ENCODE measurements around the gene ALDH1L1. TPM values are rescaled to one million over a fixed set of nuclear protein-coding genes. Genes with fewer than 3 reads are reported as not detected.
A peak's percentile ranks its signal among the peaks of the same experiment; 100 is the strongest.

ALDH1L1 gene
- total RNA-seq, 1 donor from 2014 or later: not detected

GRCh38 chr3:126056681-126057500, 123.5 kb downstream of the ALDH1L1 start:
- peak; percentile 40 to 62 for DNase-seq (ENCODE audit: low read depth in 2 of 2)

DNA sequence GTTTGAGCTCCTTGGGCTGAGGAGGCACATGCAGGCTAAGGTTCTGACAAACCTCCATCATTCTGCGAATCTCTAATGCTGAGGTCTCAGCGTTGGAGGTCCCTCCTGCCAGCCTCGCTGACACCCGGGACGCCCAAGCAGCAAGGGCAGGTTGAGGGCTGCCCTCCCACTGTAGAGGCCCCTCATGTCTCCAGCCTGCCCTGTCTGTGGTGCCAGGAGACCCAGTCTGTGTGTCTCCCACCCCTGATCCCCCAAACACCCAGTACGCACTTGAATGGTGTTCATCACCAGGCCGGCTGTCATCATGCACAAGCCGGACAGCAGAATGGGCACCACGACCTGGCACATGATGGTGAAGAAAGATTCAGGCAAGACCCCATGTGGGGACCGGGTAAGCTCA, 124.3 kb downstream of the ALDH1L1 start:
- no peak for DNase-seq (ENCODE audit: low read depth in 2 of 2)

DNA sequence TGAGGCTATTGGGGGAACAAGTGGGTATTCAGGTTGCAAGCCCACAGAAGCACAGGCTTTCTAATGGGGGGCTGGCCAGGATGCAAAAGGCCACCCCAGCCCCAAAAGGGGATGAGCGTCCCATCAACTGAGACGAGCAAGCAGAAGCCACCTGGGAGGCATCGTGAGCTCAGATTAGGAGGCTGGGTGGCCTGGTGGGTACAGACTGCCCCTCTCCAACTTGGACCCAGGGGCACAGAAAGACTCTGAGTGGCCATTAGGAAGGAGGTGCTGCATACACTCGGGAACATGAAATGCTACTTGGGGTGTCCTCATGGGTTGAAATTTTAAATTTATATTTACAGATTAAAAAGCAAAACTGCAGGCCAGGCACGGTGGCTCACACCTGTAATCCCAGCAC, 125.5 kb downstream of the ALDH1L1 start:
- DNase-seq (ENCODE audit: low read depth in 2 of 2): no peak

- no peak for DNase-seq (ENCODE audit: low read depth in 2 of 2)
Measured at GRCh38 chr3:126053949-126054569, 126.3 kb downstream of the ALDH1L1 start.

Other genes with a start within 250 kb of the ALDH1L1 start
- not detected in 2 replicates for gene ROPN1B, start 211.4 kb downstream of the ALDH1L1 start, total RNA-seq
- gene SLC41A3, start 96.5 kb downstream of the ALDH1L1 start, total RNA-seq: 56.0 and 211 TPM in 2 replicates
- gene KLF15, start 176.8 kb upstream of the ALDH1L1 start, total RNA-seq: 1.7 and 5.8 TPM in 2 replicates
- gene CFAP100, start 214.3 kb upstream of the ALDH1L1 start, total RNA-seq: not detected in 2 replicates